HepG2 (cell line): ENCODE results near the gene RAB2B. TPM values are rescaled to one million over a fixed set of nuclear protein-coding genes. Genes with fewer than 3 reads are reported as not detected.
A peak's percentile ranks its signal among the peaks of the same experiment; 100 is the strongest.

Source experiments
- E2F1 ChIP-seq: sonication (generic); formaldehyde crosslinking; IDR thresholded peaks from 2 replicates; pipeline ENCODE4 v1.5.0; 2020; ENCODE audit warnings: missing genetic modification reagents
- GABPA ChIP-seq, 2 experiments: IDR thresholded peaks; 2 replicates each; pipeline ENCODE4 v1.6.1; 2011 to 2016; ENCODE audit warnings: low read depth in 2 of 2, low read length in 1 of 2, missing biosample characterization in 1 of 2, missing genetic modification characterization in 1 of 2
- HES4 ChIP-seq: sonication (generic); formaldehyde crosslinking; IDR thresholded peaks from 2 replicates; pipeline ENCODE4 v1.9.0; 2021; ENCODE audit warnings: mild to moderate bottlenecking, missing genetic modification reagents, borderline replicate concordance
- JUN ChIP-seq: sonication (generic); formaldehyde crosslinking; IDR thresholded peaks from 2 replicates; pipeline ENCODE4 v1.4.0; 2020; ENCODE audit warnings: mild to moderate bottlenecking, missing genetic modification reagents
- MBD4 ChIP-seq: IDR thresholded peaks from 2 replicates; pipeline ENCODE4 v1.6.1; 2012; ENCODE audit warnings: low read length, inconsistent platforms, borderline replicate concordance
- MTA3 ChIP-seq: sonication (generic); formaldehyde crosslinking; IDR thresholded peaks from 2 replicates; pipeline ENCODE4 v1.4.0; 2020; ENCODE audit warnings: missing genetic modification reagents
- MXI1 ChIP-seq: IDR thresholded peaks from 3 replicates; pipeline ENCODE4 v1.6.1; 2012; ENCODE audit warnings: low read depth, low read length, inconsistent platforms, borderline replicate concordance
- NFIB ChIP-seq: sonication (generic); formaldehyde crosslinking; IDR thresholded peaks from 2 replicates; pipeline ENCODE4 v1.9.0; 2021; ENCODE audit warnings: missing genetic modification reagents, mild to moderate bottlenecking, borderline replicate concordance
- NFIC ChIP-seq: IDR thresholded peaks from 2 replicates; pipeline ENCODE4 v1.6.1; 2012; ENCODE audit warnings: mild to moderate bottlenecking, low read length, inconsistent platforms
- NRL ChIP-seq: sonication (generic); formaldehyde crosslinking; IDR thresholded peaks from 2 replicates; pipeline ENCODE4 v1.5.0; 2020; ENCODE audit warnings: missing genetic modification reagents, mild to moderate bottlenecking, moderate library complexity, borderline replicate concordance
- POGZ ChIP-seq: sonication (generic); formaldehyde crosslinking; IDR thresholded peaks from 2 replicates; pipeline ENCODE4 v1.4.0; 2020; ENCODE audit warnings: mild to moderate bottlenecking, missing genetic modification reagents
- RCOR2 ChIP-seq: IDR thresholded peaks from 2 replicates; pipeline ENCODE4 v1.6.1; 2016; ENCODE audit warnings: missing biosample characterization, missing genetic modification reagents
- RXRA ChIP-seq: sonication (generic); formaldehyde crosslinking; IDR thresholded peaks from 2 replicates; pipeline ENCODE4 v1.5.1; 2020; ENCODE audit warnings: missing genetic modification reagents
- SRSF9 ChIP-seq: fragments of 200-400 bp; formaldehyde crosslinking; IDR thresholded peaks from 2 replicates; pipeline ENCODE4 v1.6.1; 2018; ENCODE audit warnings: borderline replicate concordance, mild to moderate bottlenecking, low read depth, low read length; ENCODE audit not compliant: insufficient read depth, poor library complexity, severe bottlenecking
- STAG1 ChIP-seq: sonication (generic); formaldehyde crosslinking; IDR thresholded peaks from 2 replicates; pipeline ENCODE4 v1.4.0; 2020; ENCODE audit warnings: missing genetic modification reagents
- SUZ12 ChIP-seq: fragments of 150-350 bp; IDR thresholded peaks from 2 replicates; pipeline ENCODE4 v1.6.1; 2014; ENCODE audit warnings: low read depth, low read length
- TARDBP ChIP-seq: sonication (generic); formaldehyde crosslinking; IDR thresholded peaks from 2 replicates; pipeline ENCODE4 v1.8.0; 2022; ENCODE audit warnings: mild to moderate bottlenecking, missing genetic modification reagents
- TFE3 ChIP-seq: IDR thresholded peaks from 2 replicates; pipeline ENCODE4 v1.6.1; 2016
- THRA ChIP-seq: sonication (generic); formaldehyde crosslinking; IDR thresholded peaks from 2 replicates; pipeline ENCODE4 v1.4.0; 2020; ENCODE audit warnings: missing genetic modification reagents, borderline replicate concordance
- TRIM24 ChIP-seq: sonication (generic); formaldehyde crosslinking; IDR thresholded peaks from 2 replicates; pipeline ENCODE4 v1.8.0; 2022; ENCODE audit warnings: mild to moderate bottlenecking, missing genetic modification reagents
- ZBTB44 ChIP-seq: sonication (generic); formaldehyde crosslinking; IDR thresholded peaks from 2 replicates; pipeline ENCODE4 v1.4.0; 2020; ENCODE audit warnings: missing genetic modification reagents
- ZNF136 ChIP-seq: sonication (generic); formaldehyde crosslinking; IDR thresholded peaks from 2 replicates; pipeline ENCODE4 v1.8.1; 2022; ENCODE audit warnings: low read depth, mild to moderate bottlenecking, moderate library complexity, missing genetic modification reagents
- ZNF782 ChIP-seq: sonication (generic); formaldehyde crosslinking; IDR thresholded peaks from 2 replicates; pipeline ENCODE4 v1.4.0; 2020; ENCODE audit warnings: missing genetic modification reagents, mild to moderate bottlenecking, borderline replicate concordance
- polyA plus RNA-seq, 8 experiments: library from polyadenylated mRNA; depleted of rRNA in 3 of 8; stranded (reverse) in 7 of 8; unstranded in 1 of 8; fragments of >200 nt; fragmentation: Illumina TruSeq in 4 of 8; extraction: Trizol in 4 of 8; gene quantifications; 2 replicates each; pipeline versions ENCODE4 v1.2.1 to v1.2.3, GENCODE V29; 2011 to 2016; ENCODE audit warnings: low read depth in 4 of 8, missing spikeins in 1 of 8, mixed read lengths in 1 of 8; ENCODE audit not compliant: insufficient read depth in 1 of 8
- total RNA-seq, 5 experiments: library from RNA; depleted of rRNA; stranded (reverse); fragments of >200 nt; fragmentation: Illumina TruSeq; extraction: Trizol; gene quantifications; 2 replicates each; pipeline ENCODE4 v1.2.3, GENCODE V29; 2016; ENCODE audit warnings: low read depth in 1 of 5

RAB2B gene
- total and polyA plus RNA-seq, 2 of the 13 experiments (the other 11 are each of a cell fraction or from before 2014, with no cell fraction given): 36.0 to 60.6 TPM

GRCh38 chr14:21476925-21477681, at the start of gene RAB2B, which contains the start of gene TOX4 (continued):
- TF ChIP-seq SRSF9 (no peak), NRL (peak; percentile 95), HES4 (CRISPR knock-in tag) (peak; percentile 88; the same call in 1 of the 2 replicates), ZNF136 (CRISPR knock-in tag) (peak; percentile 87), TARDBP (CRISPR knock-in tag) (peak; percentile 99), THRA (CRISPR knock-in tag) (peak; percentile 75; the same call in 1 of the 2 replicates), NFIC (0 out of 2 replicates have a peak, but pooled peaks have one; percentile 1), MBD4 (no peak), E2F1 (no peak), POGZ (CRISPR knock-in tag) (peak; percentile 97), RCOR2 (CRISPR knock-in tag) (peak; percentile 53; the same call in 1 of the 2 replicates), MTA3 (no peak), NFIB (CRISPR knock-in tag) (no peak), SUZ12 (no peak), ZBTB44 (CRISPR knock-in tag) (no peak), GABPA (IDR thresholded peaks at IDR 0.05; ENCODE audit: low read depth, low read length) (peak; percentile 87), GABPA (CRISPR knock-in tag; IDR thresholded peaks at IDR 0.05; ENCODE audit: low read depth) (peak; percentile 97), TFE3 (CRISPR knock-in tag) (peak; percentile 80), RXRA (no peak; the same call in 1 of the 2 replicates), TRIM24 (CRISPR knock-in tag) (no peak), ZNF782 (CRISPR knock-in tag) (peak; percentile 95; the same call in 1 of the 2 replicates), MXI1 (peak; percentile 71; the same call in 1 of the 3 replicates), JUN (0 out of 2 replicates have a peak, but pooled peaks have one; percentile 65), STAG1 (peak; percentile 29; the same call in 1 of the 2 replicates)
